Spleen (tissue), 11 donors: ENCODE data around the gene NXPH4. TPM values are rescaled to one million over a fixed set of nuclear protein-coding genes. Genes with fewer than 3 reads are reported as not detected.

ENCODE experiments used
- DNase-seq: peaks from one replicate; pipeline ENCODE4 v3.0.0-alpha.2; 2020
- H3K27ac ChIP-seq, 8 donors: fragments of 200-600 bp; sonication (generic) in 7 of 8; 1 replicate in 4 of 8; 2 replicates in 4 of 8; pipeline versions ENCODE4 v1.5.0 to v1.8.0; 2016 to 2021; ENCODE audit warnings: inconsistent platforms in 4 of 8, mild to moderate bottlenecking in 4 of 8, moderate library complexity in 1 of 8
- H3K27me3 ChIP-seq, 7 donors: fragments of 200-600 bp; sonication (generic) in 6 of 7; replicated peaks in 1 of 7; 1 replicate in 4 of 7; 2 replicates in 3 of 7; pipeline versions ENCODE4 v1.5.0 to v1.8.0; 2016 to 2021; ENCODE audit warnings: inconsistent platforms in 3 of 7, mild to moderate bottlenecking in 1 of 7
- H3K36me3 ChIP-seq, 6 donors: fragments of 200-600 bp; sonication (generic) in 5 of 6; 1 replicate in 4 of 6; 2 replicates in 2 of 6; pipeline versions ENCODE4 v1.5.0 to v1.8.0; 2016 to 2021; ENCODE audit warnings: inconsistent platforms in 2 of 6
- H3K4me1 ChIP-seq, 6 donors: fragments of 200-600 bp; sonication (generic) in 5 of 6; 1 replicate in 3 of 6; 2 replicates in 3 of 6; pipeline versions ENCODE4 v1.5.0 to v1.8.0; 2016 to 2021; ENCODE audit warnings: inconsistent platforms in 3 of 6
- H3K4me3 ChIP-seq, 8 donors: fragments of 200-600 bp; sonication (generic) in 7 of 8; 1 replicate in 4 of 8; 2 replicates in 4 of 8; pipeline versions ENCODE4 v1.5.0 to v1.8.0; 2016 to 2021; ENCODE audit warnings: inconsistent platforms in 4 of 8, mild to moderate bottlenecking in 4 of 8, moderate library complexity in 2 of 8
- H3K9me3 ChIP-seq, 8 donors: fragments of 200-600 bp; sonication (generic) in 7 of 8; 1 replicate in 4 of 8; 2 replicates in 4 of 8; pipeline versions ENCODE4 v1.5.0 to v1.8.0; 2016 to 2021; ENCODE audit warnings: inconsistent platforms in 4 of 8
- POLR2A ChIP-seq, 3 donors: fragments of 450-650 bp; IDR thresholded peaks; one replicate each; pipeline ENCODE4 v1.5.1; 2017; ENCODE audit warnings: antibody characterized with exemption in 3 of 3, mild to moderate bottlenecking in 1 of 3
- POLR2AphosphoS5 ChIP-seq, 3 donors: sonication (generic); formaldehyde crosslinking; IDR thresholded peaks; one replicate each; pipeline ENCODE4 v1.5.1; 2017; ENCODE audit warnings: antibody characterized with exemption in 3 of 3
- WGBS, 5 donors: extraction: QIAGEN DNeasy Blood & Tissue Kit in 3 of 5; methylation state at CpG; one replicate each; pipeline versions ENCODE4 v1.1.5 to v1.1.7; 2013 to 2018; 5-methylcytosine and 5-hydroxymethylcytosine counted together
- intact Hi-C: fragments of 100-400 bp; cut with DNase I; formaldehyde crosslinking; loops from one replicate; pipeline ENCODE4 v1.15.0; 2023; ENCODE audit warnings: low total_unique reads
- polyA plus RNA-seq, 3 donors: library from polyadenylated mRNA; stranded (reverse); fragments of 200-250 nt; gene quantifications; one replicate each; pipeline ENCODE4 v1.2.1, GENCODE V29; 2013
- total RNA-seq, 7 donors: library from RNA; depleted of rRNA in 3 of 7; stranded (reverse); fragments of >200 nt in 3 of 7; fragmentation: NEBNext Ultra II Directional in 4 of 7; extraction: Animal tissue kit (Norgen Biotek cat#: 25700) in 4 of 7; gene quantifications; one replicate each; pipeline versions ENCODE4 v1.1.0 to v1.2.1, GENCODE V29; 2016 to 2021
- TF ChIP-seq, protein P1 (sequence below), 11 experiments: fragments of 200-600 bp in 7 of 11; fragments of 450-650 bp in 4 of 11; sonication (generic) in 4 of 11; IDR thresholded peaks in 8 of 11; conservative IDR thresholded peaks in 3 of 11; 1 replicate in 7 of 11; 2 replicates in 4 of 11; pipeline versions ENCODE4 v1.4.0 to v1.8.0; 2016 to 2021; ENCODE audit warnings: antibody characterized with exemption in 11 of 11, inconsistent platforms in 4 of 11, mild to moderate bottlenecking in 1 of 11
- donor health status: healthy with polysubstance abuse.
- donor health status: DM: no; HTN: no; CAD: no; lungs with moderate emphysema.
- donor health status: DM: no; HTN: no; CAD: no.
- donor health status: Bipolar disorder and iron deficiency.
- donor health status: healthy.
- donor health status: DM: no; HTN: no; CAD: no.
- donor health status: DM: yes; HTN: yes; CAD: no.

The NXPH4 gene
- total and polyA plus RNA-seq, 10 donors, result 0.11 to 0.60 (median 0.23) TPM; not detected in 4

DNA sequence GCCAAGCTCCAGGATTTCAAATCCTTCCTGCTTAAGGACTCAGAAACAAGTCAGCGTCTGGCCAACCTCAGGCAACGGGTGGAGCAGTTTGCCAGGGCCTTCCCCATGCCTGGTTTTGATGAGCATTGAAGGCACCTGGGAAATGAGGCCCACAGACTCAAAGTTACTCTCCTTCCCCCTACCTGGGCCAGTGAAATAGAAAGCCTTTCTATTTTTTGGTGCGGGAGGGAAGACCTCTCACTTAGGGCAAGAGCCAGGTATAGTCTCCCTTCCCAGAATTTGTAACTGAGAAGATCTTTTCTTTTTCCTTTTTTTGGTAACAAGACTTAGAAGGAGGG is 17.6 kb downstream of the NXPH4 start:
- H3K27ac ChIP-seq, result peak overlapping the region; percentile 48 to 88 (median 78)
- intact Hi-C loops, result no loop called here
- WGBS, 5 donors, result 65 to 81% (median 75%) methylated on average over 3 of the region's 3 CpGs

DNA sequence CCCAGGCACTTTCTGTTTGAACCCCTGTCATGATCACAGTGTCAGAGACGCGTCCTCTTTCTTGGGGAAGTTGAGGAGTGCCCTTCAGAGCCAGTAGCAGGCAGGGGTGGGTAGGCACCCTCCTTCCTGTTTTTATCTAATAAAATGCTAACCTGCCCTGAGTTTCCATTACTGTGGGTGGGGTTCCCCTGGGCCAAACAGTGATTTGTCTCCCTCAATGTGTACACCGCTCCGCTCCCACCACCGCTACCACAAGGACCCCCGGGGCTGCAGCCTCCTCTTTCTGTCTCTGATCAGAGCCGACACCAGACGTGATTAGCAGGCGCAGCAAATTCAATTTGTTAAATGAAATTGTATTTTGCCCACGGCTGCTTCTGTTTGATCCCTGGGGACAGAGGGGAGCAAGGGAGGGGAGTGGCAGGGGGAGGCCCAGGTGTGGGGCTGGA is 18.0 kb downstream of the NXPH4 start:
- peaks cover 0 to 46% (median 35%) of the 10 kb centered on the region in 7 donors for H3K27me3 ChIP-seq
- TF ChIP-seq POLR2A (IDR thresholded peaks at IDR 0.05) (no peak), POLR2AphosphoS5 (IDR thresholded peaks at IDR 0.05) (no peak)
- TF ChIP-seq, protein P1, sequence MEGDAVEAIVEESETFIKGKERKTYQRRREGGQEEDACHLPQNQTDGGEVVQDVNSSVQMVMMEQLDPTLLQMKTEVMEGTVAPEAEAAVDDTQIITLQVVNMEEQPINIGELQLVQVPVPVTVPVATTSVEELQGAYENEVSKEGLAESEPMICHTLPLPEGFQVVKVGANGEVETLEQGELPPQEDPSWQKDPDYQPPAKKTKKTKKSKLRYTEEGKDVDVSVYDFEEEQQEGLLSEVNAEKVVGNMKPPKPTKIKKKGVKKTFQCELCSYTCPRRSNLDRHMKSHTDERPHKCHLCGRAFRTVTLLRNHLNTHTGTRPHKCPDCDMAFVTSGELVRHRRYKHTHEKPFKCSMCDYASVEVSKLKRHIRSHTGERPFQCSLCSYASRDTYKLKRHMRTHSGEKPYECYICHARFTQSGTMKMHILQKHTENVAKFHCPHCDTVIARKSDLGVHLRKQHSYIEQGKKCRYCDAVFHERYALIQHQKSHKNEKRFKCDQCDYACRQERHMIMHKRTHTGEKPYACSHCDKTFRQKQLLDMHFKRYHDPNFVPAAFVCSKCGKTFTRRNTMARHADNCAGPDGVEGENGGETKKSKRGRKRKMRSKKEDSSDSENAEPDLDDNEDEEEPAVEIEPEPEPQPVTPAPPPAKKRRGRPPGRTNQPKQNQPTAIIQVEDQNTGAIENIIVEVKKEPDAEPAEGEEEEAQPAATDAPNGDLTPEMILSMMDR (IDR thresholded peaks at IDR 0.05 in 8 of 11, conservative IDR thresholded peaks at IDR 0.05 in 3 of 11), result no peak
- H3K9me3 ChIP-seq, result no peaks in the 10 kb centered on the region
- 51 to 76% (median 74%) methylated on average over 10 of the region's 10 CpGs for whole genome bisulfite sequencing, 5 donors
- intact Hi-C loops, result no loop called here
- peak; percentile 81 for DNase-seq
- peaks cover 45 to 100% (median 86%) of the 10 kb centered on the region in 6 donors for H3K4me1 ChIP-seq
- H3K27ac ChIP-seq, result peak overlapping the region; percentile 48 to 88 (median 78)
- peaks cover 0 to 48% (median 32%) of the 10 kb centered on the region in 6 donors for H3K36me3 ChIP-seq
- H3K4me3 ChIP-seq, result peak overlapping the region in 1 of 8 donors; percentile 61

More for the DNA sequence above, 17.6 kb downstream of the NXPH4 start:
- H3K27me3 ChIP-seq, result peaks cover 0 to 42% (median 31%) of the 10 kb centered on the region in 7 donors
- peak; percentile 54 for DNase-seq
- H3K4me3 ChIP-seq, result no peak overlapping the region
- TF ChIP-seq, protein P1 (IDR thresholded peaks at IDR 0.05 in 8 of 11, conservative IDR thresholded peaks at IDR 0.05 in 3 of 11), result no peak
- TF ChIP-seq POLR2A (IDR thresholded peaks at IDR 0.05) (no peak), POLR2AphosphoS5 (IDR thresholded peaks at IDR 0.05) (no peak)
- no peaks in the 10 kb centered on the region for H3K9me3 ChIP-seq
- H3K36me3 ChIP-seq, result peaks cover 0 to 48% (median 32%) of the 10 kb centered on the region in 6 donors
- peaks cover 41 to 100% (median 85%) of the 10 kb centered on the region in 6 donors for H3K4me1 ChIP-seq

DNA sequence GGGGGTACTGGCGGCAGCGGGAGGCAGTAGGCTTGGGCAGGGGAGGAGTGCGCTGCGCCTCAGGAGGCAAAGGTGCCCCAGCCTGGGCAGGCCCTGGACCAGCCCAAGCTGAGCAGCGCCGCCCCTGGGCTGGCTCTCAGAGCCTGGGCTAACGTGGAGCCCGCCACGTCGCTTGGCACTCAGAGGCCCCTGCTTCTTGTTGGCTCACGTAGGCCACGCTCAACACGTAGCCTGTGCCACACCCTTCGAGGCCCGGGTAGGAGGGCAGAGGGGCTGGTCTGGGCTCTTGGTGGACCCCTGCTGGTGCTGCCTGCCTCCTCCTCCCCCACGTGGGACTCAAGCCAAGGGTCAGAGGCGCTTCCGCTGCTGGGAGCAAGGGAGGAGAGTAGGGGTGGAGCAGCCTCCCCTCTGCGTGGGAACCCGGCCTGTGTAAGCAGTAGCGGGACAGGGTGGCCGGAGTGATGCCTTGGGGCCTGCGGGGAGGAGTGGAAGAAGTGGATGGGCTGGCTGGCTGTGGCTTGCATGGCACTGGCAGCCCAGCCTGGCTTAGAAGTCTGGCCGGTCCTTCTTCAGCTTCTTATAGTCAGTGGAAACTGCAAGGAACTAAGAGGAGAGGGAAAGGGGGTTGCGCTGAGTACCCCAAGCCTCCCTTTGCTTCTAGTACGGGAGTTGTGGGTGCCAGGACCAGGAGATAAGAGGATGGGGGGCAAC is 18.6 kb downstream of the NXPH4 start:
- 62 to 79% (median 72%) methylated on average over 20 to 26 of the region's 26 CpGs for WGBS, 5 donors
- peak; percentile 86 for DNase-seq
- Histone ChIP-seq H3K4me3 (peak overlapping the region in 4 of 8 donors; percentile 31 to 61 (median 37)), H3K9me3 (no peaks in the 10 kb centered on the region), H3K27me3 (peaks cover 0 to 52% (median 41%) of the 10 kb centered on the region in 7 donors), H3K4me1 (peaks cover 48 to 100% (median 87%) of the 10 kb centered on the region in 6 donors), H3K36me3 (peaks cover 0 to 48% (median 32%) of the 10 kb centered on the region in 6 donors), H3K27ac (peak overlapping the region; percentile 48 to 88 (median 78))
- intact Hi-C loops, result no loop called here
- no peak for TF ChIP-seq POLR2A (IDR thresholded peaks at IDR 0.05)
- peak; percentile 76 to 88 (median 82) for TF ChIP-seq POLR2AphosphoS5 (IDR thresholded peaks at IDR 0.05)

DNA sequence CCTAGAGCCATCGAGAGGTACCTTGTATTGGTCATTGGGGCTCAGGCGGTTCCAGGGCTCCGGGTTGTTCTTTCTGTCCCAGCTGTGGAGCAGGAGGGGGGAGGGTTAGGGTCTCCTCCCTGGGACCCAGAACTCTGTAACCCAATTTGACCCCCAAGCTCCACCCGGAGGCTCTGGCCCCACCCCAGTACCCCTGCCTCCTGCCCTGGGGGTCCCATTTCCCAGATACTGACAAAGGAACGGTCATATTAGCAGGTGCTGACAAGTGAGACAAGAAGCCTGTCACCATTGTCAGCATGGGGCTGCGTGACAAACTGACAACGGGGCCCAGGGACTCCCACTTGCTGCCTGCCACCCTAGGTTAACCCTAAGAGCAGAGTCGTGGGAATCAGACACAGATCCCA is 19.1 kb downstream of the NXPH4 start:
- peaks cover 46 to 100% (median 87%) of the 10 kb centered on the region in 6 donors for H3K4me1 ChIP-seq

More for the DNA sequence above, 19.1 kb downstream of the NXPH4 start:
- Histone ChIP-seq H3K27ac (peak overlapping the region in 7 of 8 donors; percentile 67 to 88 (median 78)), H3K9me3 (no peaks in the 10 kb centered on the region), H3K36me3 (peaks cover 0 to 48% (median 32%) of the 10 kb centered on the region in 6 donors), H3K4me3 (peak overlapping the region in 6 of 8 donors; percentile 31 to 61 (median 34)), H3K27me3 (peaks cover 0 to 57% (median 46%) of the 10 kb centered on the region in 7 donors)
- peak; percentile 63 for DNase-seq
- 53 to 76% (median 56%) methylated on average over 7 to 8 of the region's 8 CpGs for WGBS, 5 donors
- intact Hi-C loops, result no loop called here
- TF ChIP-seq, protein P1 (IDR thresholded peaks at IDR 0.05 in 8 of 11, conservative IDR thresholded peaks at IDR 0.05 in 3 of 11), result no peak
- TF ChIP-seq POLR2A (IDR thresholded peaks at IDR 0.05), result no peak
- TF ChIP-seq POLR2AphosphoS5 (IDR thresholded peaks at IDR 0.05), result no peak
